Measurements from ENCODE around the gene CEP164. TPM values are rescaled to one million over a fixed set of nuclear protein-coding genes. Genes with fewer than 3 reads are reported as not detected.

CEP164 gene
- total and polyA plus RNA-seq, 2 of the 8 experiments (the other 6 are each of a cell fraction or from before 2014, with no cell fraction given) = 8.4 to 20.8 TPM

- Histone ChIP-seq H2BK12ac (ENCODE audit: low read depth, low read length) (no peak overlapping the region), H4K5ac (ENCODE audit: insufficient read length, low read depth, low read length) (no peak overlapping the region), H3K23me2 (ENCODE audit: low read depth, low read length) (no peaks in the 10 kb centered on the region; the same call in 1 of the 2 replicates), H3K79me2 (ENCODE audit: control insufficient read depth in 1 of 2, insufficient read depth in 2 of 2, low read length in 2 of 2) (no peaks in the 10 kb centered on the region), H3K4me2 (ENCODE audit: insufficient read depth in 1 of 2, low read depth in 2 of 2, low read length in 2 of 2) (no peak overlapping the region), H4K8ac (ENCODE audit: extremely low read depth, insufficient read depth, low read length) (no peak overlapping the region; the same call in 1 of the 2 replicates), H3K9ac (replicated peaks in 1 of 4; ENCODE audit: extremely low read depth in 1 of 4, low read depth in 3 of 4, low read length in 3 of 4) (no peak overlapping the region), H3K36me3 (ENCODE audit: control insufficient read depth in 2 of 4, insufficient read depth in 4 of 4, low read length in 3 of 4) (peaks cover 0 to 10% (median 2%) of the 10 kb centered on the region in 4 experiments; a peak in 4 of 8 replicates), H4K91ac (replicated peaks; ENCODE audit: insufficient read length, low read length) (no peak overlapping the region), H3K23ac (ENCODE audit: insufficient read length) (no peak overlapping the region), H3K4me1 (replicated peaks in 1 of 4; ENCODE audit: control insufficient read depth in 3 of 4, insufficient read depth in 4 of 4, low read length in 3 of 4) (no peaks in the 10 kb centered on the region), H2BK5ac (ENCODE audit: low read depth, low read length) (no peak overlapping the region), H3K79me1 (ENCODE audit: low read depth, low read length) (no peaks in the 10 kb centered on the region), H3K4me3 (ENCODE audit: extremely low read depth in 1 of 4, insufficient read depth in 2 of 4, low read depth in 3 of 4, low read length in 4 of 4) (no peak overlapping the region), H3K27ac (ENCODE audit: low read depth, low read length) (no peak overlapping the region), H2AFZ (ENCODE audit: low read length) (no peak overlapping the region), H3K4ac (replicated peaks; ENCODE audit: insufficient read length, low read depth, low read length) (no peak overlapping the region), H4K20me1 (replicated peaks in 1 of 2; ENCODE audit: control insufficient read depth in 1 of 2, insufficient read depth in 2 of 2, low read length in 2 of 2) (no peaks in the 10 kb centered on the region), H2BK20ac (ENCODE audit: low read length) (no peak overlapping the region), H3K9me3 (ENCODE audit: insufficient read depth in 2 of 2, low read depth in 1 of 2, low read length in 1 of 2) (no peaks in the 10 kb centered on the region), H3K14ac (ENCODE audit: insufficient read length) (no peak overlapping the region), H3K56ac (replicated peaks; ENCODE audit: insufficient read length, low read depth, low read length) (no peak overlapping the region), H2AK5ac (ENCODE audit: low read depth, low read length) (no peak overlapping the region), H2BK120ac (replicated peaks; ENCODE audit: low read depth, low read length) (no peak overlapping the region), H2BK15ac (ENCODE audit: low read length) (no peak overlapping the region), H3K18ac (ENCODE audit: extremely low read depth, low read length) (no peak overlapping the region), H3K27me3 (replicated peaks in 1 of 4; ENCODE audit: control insufficient read depth in 3 of 4, extremely low read depth in 1 of 4, insufficient read depth in 3 of 4, low read length in 3 of 4) (no peaks in the 10 kb centered on the region)
- CTCF ChIA-PET (ENCODE audit: partially characterized antibody) = interaction anchor here (0.8 to 1.4 kb wide), 4 partner anchors 9 to 686 kb away, joined by 3 to 6 read pairs (median 4); no protein-coding TSS in a partner anchor
- no peak for FAIRE-seq
- no peak for DNase-seq (ENCODE audit: low read depth in 1 of 2, low spot score in 2 of 2)
- WGBS, 2 experiments (ENCODE audit: extremely low coverage in 1 of 2, insufficient coverage in 1 of 2, insufficient read length in 1 of 2, insufficient replicate concordance in 2 of 2, low coverage in 1 of 2, low lambda C conversion rate in 2 of 2, missing lambda C conversion rate in 1 of 2) = 83% methylated on average over 2 of the region's 2 CpGs; no CpG with 5 or more reads in 1 of the 2 experiments
- POLR2A ChIA-PET (ENCODE audit: partially characterized antibody) = no interaction called here
- TF ChIP-seq KDM1A (IDR thresholded peaks at IDR 0.05; ENCODE audit: borderline replicate concordance, low read length) (no peak), ASH2L (IDR thresholded peaks at IDR 0.05; ENCODE audit: low read length) (no peak), NANOG (IDR thresholded peaks at IDR 0.05; ENCODE audit: insufficient read depth, low read depth, low read length, poor library complexity, severe bottlenecking) (no peak), USF2 (IDR thresholded peaks at IDR 0.05; ENCODE audit: low read length) (no peak), SAP30 (IDR thresholded peaks at IDR 0.05; ENCODE audit: insufficient read depth, insufficient replicate concordance, low read length) (no peak), RBBP5 (IDR thresholded peaks at IDR 0.05; ENCODE audit: borderline replicate concordance, low read depth, low read length) (no peak), SIN3A (conservative IDR thresholded peaks at IDR 0.05 in 1 of 2, IDR thresholded peaks at IDR 0.05 in 1 of 2; ENCODE audit: low read depth in 1 of 2, low read length in 2 of 2) (no peak), CEBPB (IDR thresholded peaks at IDR 0.05; ENCODE audit: low read depth, low read length) (no peak), FOSL1 (IDR thresholded peaks at IDR 0.05; ENCODE audit: insufficient read depth, low read depth, low read length) (no peak), EP300 (IDR thresholded peaks at IDR 0.05; ENCODE audit: borderline replicate concordance in 1 of 2, low read depth in 2 of 2, low read length in 2 of 2) (no peak), BACH1 (IDR thresholded peaks at IDR 0.05; ENCODE audit: low read length) (no peak), NRF1 (IDR thresholded peaks at IDR 0.05; ENCODE audit: low read depth, low read length) (no peak), CREB1 (IDR thresholded peaks at IDR 0.05) (no peak)
These were observed 39.2 kb downstream of the CEP164 start for GRCh38 chr11:117366875-117367274.
